Measurements from ENCODE around the gene TAS2R43.

GRCh38 chr12:11078246-11078645 lies 13.9 kb downstream of the TAS2R43 start:
- no peak for TF ChIP-seq POLR2A (IDR thresholded peaks at IDR 0.05; ENCODE audit: low read length)
- no peak for TF ChIP-seq SMC3 (IDR thresholded peaks at IDR 0.05)
- no peak for TF ChIP-seq KDM1A (IDR thresholded peaks at IDR 0.05; ENCODE audit: low read depth)
- no peak for TF ChIP-seq GATA3 (IDR thresholded peaks at IDR 0.05; ENCODE audit: borderline replicate concordance)
- TF ChIP-seq CTCF (IDR thresholded peaks at IDR 0.05): no peak
- TF ChIP-seq BHLHE40 (IDR thresholded peaks at IDR 0.05; ENCODE audit: low read depth, low read length): no peak
